ENCODE measurements around the gene TPD52L1. TPM values are rescaled to one million over a fixed set of nuclear protein-coding genes. Genes with fewer than 3 reads are reported as not detected.

TPD52L1 gene
- total and polyA plus RNA-seq, 8 donors: 21.2 to 51.6 (median 24.4) TPM

GRCh38 chr6:125255201-125255600, 101.6 kb downstream of the TPD52L1 start:
- no peaks in the 10 kb centered on the region for H3K9me3 ChIP-seq
- H3K27me3 ChIP-seq: no peaks in the 10 kb centered on the region
- no peaks in the 10 kb centered on the region for H3K4me1 ChIP-seq
- WGBS, 2 donors: 76 to 78% methylated on average over 3 of the region's 3 CpGs
- no peak for ATAC-seq
- no peak overlapping the region for H3K27ac ChIP-seq
- no peak for DNase-seq
- H3K36me3 ChIP-seq: no peaks in the 10 kb centered on the region
- TF ChIP-seq CTCF (IDR thresholded peaks at IDR 0.05): no peak
- H3K4me3 ChIP-seq: no peak overlapping the region
- intact Hi-C loops (cut with DNase I): no loop called here
- FAIRE-seq: no peak

- no peak for TF ChIP-seq CTCF (IDR thresholded peaks at IDR 0.05)
- no peak for DNase-seq
- Histone ChIP-seq H3K27ac (no peak overlapping the region), H3K36me3 (no peaks in the 10 kb centered on the region), H3K4me3 (no peak overlapping the region), H3K27me3 (no peaks in the 10 kb centered on the region), H3K9me3 (no peaks in the 10 kb centered on the region), H3K4me1 (no peaks in the 10 kb centered on the region)
- intact Hi-C loops (cut with DNase I): no loop called here
- WGBS, 2 donors: 94% methylated on average over 3 of the region's 3 CpGs
- no peak for FAIRE-seq
- no peak for ATAC-seq
Measured at GRCh38 chr6:125257351-125257750, 103.8 kb downstream of the TPD52L1 start.

- ATAC-seq: no peak
- WGBS, 2 donors: 93 to 97% methylated on average over 2 of the region's 2 CpGs
- Histone ChIP-seq H3K9me3 (no peaks in the 10 kb centered on the region), H3K4me3 (no peak overlapping the region), H3K27ac (no peak overlapping the region), H3K36me3 (no peaks in the 10 kb centered on the region), H3K4me1 (no peaks in the 10 kb centered on the region), H3K27me3 (no peaks in the 10 kb centered on the region)
- intact Hi-C loops (cut with DNase I): no loop called here
- no peak for DNase-seq
- no peak for FAIRE-seq
- no peak for TF ChIP-seq CTCF (IDR thresholded peaks at IDR 0.05)
Measured at GRCh38 chr6:125258651-125259353, 105.2 kb downstream of the TPD52L1 start.

- FAIRE-seq (no peak), DNase-seq (no peak), ATAC-seq (no peak)
- TF ChIP-seq CTCF (IDR thresholded peaks at IDR 0.05): no peak
- Histone ChIP-seq H3K27ac (no peak overlapping the region), H3K36me3 (no peaks in the 10 kb centered on the region), H3K27me3 (no peaks in the 10 kb centered on the region), H3K4me1 (no peaks in the 10 kb centered on the region), H3K4me3 (no peak overlapping the region), H3K9me3 (no peaks in the 10 kb centered on the region)
- intact Hi-C loops (cut with DNase I): no loop called here
- 77 to 82% methylated on average over 2 of the region's 2 CpGs for WGBS, 2 donors
Measured at GRCh38 chr6:125259354-125259736, 105.8 kb downstream of the TPD52L1 start.

Measured in pancreas (tissue), 10 donors.